Lung (tissue), 12 donors: ENCODE data around the gene ADGRG2. TPM values are rescaled to one million over a fixed set of nuclear protein-coding genes. Genes with fewer than 3 reads are reported as not detected.
A peak's percentile ranks its signal among the peaks of the same experiment; 100 is the strongest.

Source experiments
- ATAC-seq: fragments of 200-7000 bp; cut with Tn5 transposase; one replicate; pipeline ENCODE4 v1.9.1; 2020; ENCODE audit warnings: moderate number of reproducible peaks; ENCODE audit not compliant: insufficient read depth, low FRiP score
- DNase-seq, 3 donors: peaks; one replicate each; pipeline ENCODE4 v3.0.0-alpha.2; 2013 to 2017
- H3K27ac ChIP-seq, 2 donors: one replicate each; pipeline ENCODE4 v1.5.1; 2013; ENCODE audit warnings: mild to moderate bottlenecking in 2 of 2, moderate library complexity in 2 of 2, control low read depth in 1 of 2, inconsistent platforms in 1 of 2, low read depth in 1 of 2, low read length in 1 of 2
- H3K27me3 ChIP-seq, 3 donors: one replicate each; pipeline ENCODE4 v1.5.1; 2013; ENCODE audit warnings: low read length in 2 of 3; ENCODE audit not compliant: control insufficient read depth in 3 of 3, insufficient read depth in 3 of 3
- H3K36me3 ChIP-seq, 4 donors: one replicate each; pipeline ENCODE4 v1.5.1; 2013; ENCODE audit warnings: low read length in 4 of 4, mild to moderate bottlenecking in 1 of 4, moderate library complexity in 1 of 4; ENCODE audit not compliant: control insufficient read depth in 4 of 4, insufficient read depth in 4 of 4
- H3K4me1 ChIP-seq, 5 donors: one replicate each; pipeline ENCODE4 v1.5.1; 2013; ENCODE audit warnings: low read length in 5 of 5, mild to moderate bottlenecking in 2 of 5, moderate library complexity in 1 of 5; ENCODE audit not compliant: control insufficient read depth in 5 of 5, insufficient read depth in 5 of 5
- H3K4me3 ChIP-seq: one replicate; pipeline ENCODE4 v1.5.1; 2013; ENCODE audit warnings: mild to moderate bottlenecking, control low read depth, moderate library complexity
- H3K9ac ChIP-seq, 2 donors: one replicate each; pipeline ENCODE4 v1.5.1; 2013; ENCODE audit warnings: low read length in 2 of 2, control low read depth in 1 of 2; ENCODE audit not compliant: insufficient read depth in 1 of 2
- H3K9me3 ChIP-seq, 4 donors: one replicate each; pipeline ENCODE4 v1.5.1; 2013; ENCODE audit warnings: low read length in 3 of 4, mild to moderate bottlenecking in 1 of 4, moderate library complexity in 1 of 4; ENCODE audit not compliant: control insufficient read depth in 4 of 4, insufficient read depth in 3 of 4
- WGBS, 2 donors: extraction: QIAGEN DNeasy Blood & Tissue Kit; methylation state at CpG; one replicate each; pipeline ENCODE4 v1.1.7; 2013; 5-methylcytosine and 5-hydroxymethylcytosine counted together
- polyA plus RNA-seq, 2 donors: library from polyadenylated mRNA; stranded (reverse); fragments of 200-250 nt; gene quantifications; one replicate each; pipeline ENCODE4 v1.2.1, GENCODE V29; 2013
- total RNA-seq, 2 donors: library from RNA; depleted of rRNA in 1 of 2; stranded (reverse); fragments of >200 nt in 1 of 2; gene quantifications; one replicate each; pipeline ENCODE4 v1.2.1, GENCODE V29; 2014 to 2021
- TF ChIP-seq, protein P1 (sequence below): IDR thresholded peaks from 2 replicates; pipeline ENCODE4 v1.5.1; 2012; ENCODE audit warnings: mild to moderate bottlenecking; ENCODE audit errors: control extremely low read depth, extremely low read depth
- donor health status: control.
- donor health status: control.
- donor health status: Bipolar disorder and iron deficiency.
- donor health status: healthy.
- donor health status: DM: yes; HTN: yes; CAD: no.

ADGRG2 gene
- total and polyA plus RNA-seq, 4 donors: 0.24 to 10.5 (median 1.00) TPM

- peak in 2 of 3 donors; percentile 47 to 62 for DNase-seq
- H3K27ac ChIP-seq: no peak overlapping the region
- no peaks in the 10 kb centered on the region for H3K36me3 ChIP-seq
- no peak for ATAC-seq
- peaks cover 0 to 4% (median 0%) of the 10 kb centered on the region in 5 donors for H3K4me1 ChIP-seq
- H3K4me3 ChIP-seq: no peak overlapping the region
- TF ChIP-seq, protein P1, sequence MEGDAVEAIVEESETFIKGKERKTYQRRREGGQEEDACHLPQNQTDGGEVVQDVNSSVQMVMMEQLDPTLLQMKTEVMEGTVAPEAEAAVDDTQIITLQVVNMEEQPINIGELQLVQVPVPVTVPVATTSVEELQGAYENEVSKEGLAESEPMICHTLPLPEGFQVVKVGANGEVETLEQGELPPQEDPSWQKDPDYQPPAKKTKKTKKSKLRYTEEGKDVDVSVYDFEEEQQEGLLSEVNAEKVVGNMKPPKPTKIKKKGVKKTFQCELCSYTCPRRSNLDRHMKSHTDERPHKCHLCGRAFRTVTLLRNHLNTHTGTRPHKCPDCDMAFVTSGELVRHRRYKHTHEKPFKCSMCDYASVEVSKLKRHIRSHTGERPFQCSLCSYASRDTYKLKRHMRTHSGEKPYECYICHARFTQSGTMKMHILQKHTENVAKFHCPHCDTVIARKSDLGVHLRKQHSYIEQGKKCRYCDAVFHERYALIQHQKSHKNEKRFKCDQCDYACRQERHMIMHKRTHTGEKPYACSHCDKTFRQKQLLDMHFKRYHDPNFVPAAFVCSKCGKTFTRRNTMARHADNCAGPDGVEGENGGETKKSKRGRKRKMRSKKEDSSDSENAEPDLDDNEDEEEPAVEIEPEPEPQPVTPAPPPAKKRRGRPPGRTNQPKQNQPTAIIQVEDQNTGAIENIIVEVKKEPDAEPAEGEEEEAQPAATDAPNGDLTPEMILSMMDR: no peak
- 83 to 84% methylated on average over 9 of the region's 9 CpGs for WGBS, 2 donors
- no peak overlapping the region for H3K9ac ChIP-seq
- H3K27me3 ChIP-seq: no peaks in the 10 kb centered on the region
- peaks cover 0 to 2% (median under 1%) of the 10 kb centered on the region in 4 donors for H3K9me3 ChIP-seq
Observed at GRCh38 chrX:19100586-19100985, 21.7 kb downstream of the ADGRG2 start.

DNA sequence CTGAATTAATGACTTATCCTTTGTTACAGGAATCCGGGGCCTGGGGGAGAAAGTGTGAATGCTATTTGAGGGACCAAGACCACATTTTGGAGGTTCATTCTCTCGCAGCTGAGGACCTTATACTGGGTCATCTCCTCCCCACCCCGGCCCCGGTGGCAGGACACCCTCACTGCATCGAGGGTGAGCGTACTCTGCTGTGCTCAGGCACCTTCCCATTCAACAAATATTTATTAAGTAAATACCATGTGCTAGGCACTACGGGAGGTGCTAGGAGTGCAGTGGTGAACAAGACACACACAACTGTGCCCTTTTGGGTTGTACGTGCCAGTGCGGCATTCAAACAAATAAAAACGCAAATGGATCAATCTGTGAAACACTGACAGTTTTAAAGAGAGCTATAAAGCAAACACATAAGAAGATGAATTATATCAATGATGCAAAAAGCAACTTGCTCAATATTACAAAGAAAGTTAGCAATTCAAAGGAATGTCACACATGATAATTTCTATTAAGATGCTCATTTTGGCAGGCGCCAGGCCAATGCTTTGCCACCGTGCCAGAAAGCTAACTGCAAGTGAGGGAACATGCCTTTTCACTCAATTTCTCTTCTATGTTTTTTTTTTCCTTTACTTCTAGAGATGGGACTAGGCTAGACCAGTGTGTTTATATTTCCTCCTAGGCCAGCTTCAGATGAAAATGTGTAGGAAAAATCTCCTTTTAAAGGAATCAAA is 24.6 kb downstream of the ADGRG2 start:
- H3K4me1 ChIP-seq: peaks cover 0 to 10% (median 0%) of the 10 kb centered on the region in 5 donors
- H3K4me3 ChIP-seq: no peak overlapping the region
- 72 to 77% methylated on average over 12 of the region's 12 CpGs for WGBS, 2 donors
- H3K27me3 ChIP-seq: peaks cover 0 to 1% (median 0%) of the 10 kb centered on the region in 3 donors
- ATAC-seq: no peak
- no peaks in the 10 kb centered on the region for H3K36me3 ChIP-seq
- TF ChIP-seq, protein P1: no peak
- no peak overlapping the region for H3K27ac ChIP-seq
- H3K9me3 ChIP-seq: peaks cover 0 to 2% (median under 1%) of the 10 kb centered on the region in 4 donors
- DNase-seq: peak; percentile 85 to 92 (median 91)
- H3K9ac ChIP-seq: no peak overlapping the region

- TF ChIP-seq, protein P1: no peak
- H3K9ac ChIP-seq: no peak overlapping the region
- peaks cover 0 to 3% (median 0%) of the 10 kb centered on the region in 3 donors for H3K27me3 ChIP-seq
- ATAC-seq (no peak), DNase-seq (no peak)
- peaks cover 0 to 10% (median 0%) of the 10 kb centered on the region in 5 donors for H3K4me1 ChIP-seq
- WGBS, 2 donors: 57 to 82% methylated on average over 2 of the region's 2 CpGs
- no peak overlapping the region for H3K4me3 ChIP-seq
- H3K36me3 ChIP-seq: no peaks in the 10 kb centered on the region
- H3K27ac ChIP-seq: no peak overlapping the region
- peaks cover 0 to 4% (median under 1%) of the 10 kb centered on the region in 4 donors for H3K9me3 ChIP-seq
Observed at GRCh38 chrX:19096586-19096985, 25.7 kb downstream of the ADGRG2 start.
